K562 (cell line): Measurements from ENCODE around the gene GPR171. TPM values are rescaled to one million over a fixed set of nuclear protein-coding genes. Genes with fewer than 3 reads are reported as not detected.

Source experiments
- ATAC-seq: fragments of 200-7000 bp; cut with Tn5 transposase; 3 replicates; pipeline ENCODE4 v1.9.1; 2020; ENCODE audit warnings: moderate library complexity
- BruUV-seq: library from RNA; stranded (reverse); fragments of 400-500 nt; replicated peaks from 2 replicates; lab custom pipeline; 2021; lab: Mats Ljungman, UMichigan
- CTCF ChIA-PET: fragments of 300-600 bp; formaldehyde crosslinking; extraction: SDS; loops from one replicate; lab custom pipeline; 2021; ENCODE audit warnings: low intra/inter-chr PET ratio; lab: Yijun Ruan, JAX
- POLR2A ChIA-PET: fragments of 300-600, 350-650 bp; sonication (Branson Sonifier 250); formaldehyde crosslinking; extraction: SDS; loops from one replicate; lab custom pipeline; 2021; ENCODE audit warnings: antibody characterized with exemption, inconsistent platforms; lab: Yijun Ruan, JAX
- DNase-seq, 4 experiments: peaks; one replicate each; pipeline versions ENCODE4 v3.0.0 to v3.0.0-alpha.2; 2011 to 2018; ENCODE audit warnings: low spot score in 3 of 4, mixed read lengths in 3 of 4; ENCODE audit errors: extremely low read depth in 1 of 4
- FAIRE-seq: peaks from 2 replicates; lab custom pipeline; 2011; peaks lifted over from hg19 to GRCh38; lab: Jason Lieb, UNC
- H2AFZ ChIP-seq: 2 replicates; pipeline ENCODE4 v1.6.0; 2011; ENCODE audit warnings: low read depth, low read length, control low read depth, inconsistent platforms
- H3K27ac ChIP-seq: fragments of 200-600 bp; 3 replicates; pipeline ENCODE4 v1.8.0; 2011; ENCODE audit warnings: low read depth, mild to moderate bottlenecking, control low read depth, inconsistent platforms, low read length, moderate library complexity, mixed read lengths; ENCODE audit errors: extremely low read depth
- H3K27me3 ChIP-seq, 2 experiments: fragments of 300-600 bp in 1 of 2; 2 replicates in 1 of 2; 3 replicates in 1 of 2; pipeline versions ENCODE4 v1.6.0 to v1.8.0; 2011; ENCODE audit warnings: inconsistent platforms in 2 of 2, low read length in 2 of 2, mild to moderate bottlenecking in 1 of 2, mixed read lengths in 1 of 2, moderate library complexity in 1 of 2; ENCODE audit not compliant: control insufficient read depth in 2 of 2, insufficient read depth in 2 of 2
- H3K36me3 ChIP-seq: fragments of 300-600 bp; 3 replicates; pipeline ENCODE4 v1.8.0; 2011; ENCODE audit warnings: mild to moderate bottlenecking, low read length, inconsistent platforms; ENCODE audit not compliant: control insufficient read depth, insufficient read depth
- H3K4me1 ChIP-seq, 2 experiments: fragments of 200-600 bp in 1 of 2; replicated peaks in 1 of 2; 2 replicates in 1 of 2; 3 replicates in 1 of 2; pipeline versions ENCODE4 v1.5.1 to v1.8.0; 2011; ENCODE audit warnings: inconsistent platforms in 2 of 2, low read length in 2 of 2, mild to moderate bottlenecking in 1 of 2, mixed read lengths in 1 of 2, moderate library complexity in 1 of 2; ENCODE audit not compliant: control insufficient read depth in 2 of 2, insufficient read depth in 2 of 2
- H3K4me2 ChIP-seq: 2 replicates; pipeline ENCODE4 v1.6.1; 2011; ENCODE audit warnings: low read length, control low read depth, inconsistent platforms, mixed read lengths; ENCODE audit not compliant: insufficient read depth
- H3K4me3 ChIP-seq: fragments of 200-600 bp; sonication (generic), shearing (Covaris generic); 2 replicates; pipeline ENCODE4 v1.5.1; 2016; ENCODE audit warnings: control low read depth, inconsistent platforms
- H3K79me2 ChIP-seq: fragments of 200-600 bp; 3 replicates; pipeline ENCODE4 v1.8.0; 2011; ENCODE audit warnings: low read length, inconsistent platforms; ENCODE audit not compliant: control insufficient read depth, insufficient read depth
- H3K9ac ChIP-seq, 2 experiments: 2 replicates each; pipeline versions ENCODE4 v1.6.0 to v1.6.1; 2011; ENCODE audit warnings: low read depth in 2 of 2, low read length in 2 of 2, control low read depth in 1 of 2, inconsistent platforms in 1 of 2, mild to moderate bottlenecking in 1 of 2, mixed read lengths in 1 of 2; ENCODE audit not compliant: insufficient read depth in 1 of 2
- H3K9me1 ChIP-seq: one replicate; pipeline ENCODE4 v1.6.0; 2011; ENCODE audit warnings: inconsistent platforms, mild to moderate bottlenecking, low read length, moderate library complexity; ENCODE audit not compliant: control insufficient read depth, insufficient read depth
- H3K9me3 ChIP-seq: replicated peaks from 2 replicates; pipeline ENCODE4 v1.5.1; 2011; ENCODE audit warnings: low read depth, low read length, inconsistent platforms; ENCODE audit not compliant: control insufficient read depth, insufficient read depth
- H4K20me1 ChIP-seq: replicated peaks from 2 replicates; pipeline ENCODE4 v1.6.1; 2011; ENCODE audit warnings: low read length, inconsistent platforms, mixed read lengths; ENCODE audit not compliant: control insufficient read depth, insufficient read depth
- BRF1 ChIP-seq: IDR thresholded peaks from 3 replicates; pipeline ENCODE4 v1.6.1; 2011; ENCODE audit warnings: borderline replicate concordance, mild to moderate bottlenecking; ENCODE audit not compliant: insufficient read length; ENCODE audit errors: extremely low read depth
- CEBPB ChIP-seq: fragments of 450-650 bp; IDR thresholded peaks from 2 replicates; pipeline ENCODE4 v1.6.1; 2016; ENCODE audit warnings: missing genetic modification characterization, missing compliant biosample characterization
- CEBPG ChIP-seq, 3 experiments: fragments of 200-800 bp in 1 of 3; sonication (Bioruptor generic) in 1 of 3; sonication (generic) in 1 of 3; formaldehyde crosslinking in 1 of 3; IDR thresholded peaks in 2 of 3; conservative IDR thresholded peaks in 1 of 3; 2 replicates each; pipeline versions ENCODE4 v1.6.1 to v1.8.0; 2016 to 2022; ENCODE audit warnings: missing compliant biosample characterization in 2 of 3, missing genetic modification characterization in 2 of 3, mild to moderate bottlenecking in 1 of 3, missing genetic modification reagents in 1 of 3
- CHD2 ChIP-seq: IDR thresholded peaks from 2 replicates; pipeline ENCODE4 v1.6.1; 2011; ENCODE audit warnings: low read depth, low read length
- DIDO1 ChIP-seq: fragments of 450-650 bp; IDR thresholded peaks from 2 replicates; pipeline ENCODE4 v1.6.1; 2016; ENCODE audit warnings: low read depth, missing biosample characterization, missing genetic modification characterization
- GATAD2B ChIP-seq: fragments of 450-650 bp; IDR thresholded peaks from 2 replicates; pipeline ENCODE4 v1.6.1; 2017; ENCODE audit warnings: mild to moderate bottlenecking, borderline replicate concordance
- KLF1 ChIP-seq: fragments of 450-650 bp; IDR thresholded peaks from 2 replicates; pipeline ENCODE4 v1.6.1; 2016; ENCODE audit warnings: missing genetic modification characterization, missing compliant biosample characterization
- LARP7 ChIP-seq: fragments of 450-650 bp; IDR thresholded peaks from 2 replicates; pipeline ENCODE4 v1.6.1; 2016
- LCOR ChIP-seq: sonication (generic); formaldehyde crosslinking; IDR thresholded peaks from 2 replicates; pipeline ENCODE4 v1.8.0; 2022; ENCODE audit warnings: mild to moderate bottlenecking, missing genetic modification reagents
- MTF1 ChIP-seq: fragments of 250-450 bp; sonication (Bioruptor Pico); IDR thresholded peaks from 2 replicates; pipeline ENCODE4 v1.9.0; 2021; ENCODE audit warnings: moderate library complexity, mild to moderate bottlenecking, inconsistent platforms, borderline replicate concordance
- POLR3A ChIP-seq: IDR thresholded peaks from 2 replicates; pipeline ENCODE4 v1.6.1; 2011; ENCODE audit warnings: borderline replicate concordance, mild to moderate bottlenecking, moderate library complexity; ENCODE audit not compliant: insufficient read length, insufficient read depth; ENCODE audit errors: extremely low read depth
- SREBF1 ChIP-seq: fragments of 150-350 bp; IDR thresholded peaks from 2 replicates; pipeline ENCODE4 v1.6.1; 2014; ENCODE audit warnings: antibody characterized with exemption, low read depth, low read length, borderline replicate concordance
- ZNF146 ChIP-seq: IDR thresholded peaks from one replicate; pipeline ENCODE4 v1.6.1; 2018; ENCODE audit warnings: missing compliant biosample characterization; ENCODE audit not compliant: unreplicated experiment
- ZNF561 ChIP-seq: fragments of 450-650 bp; formaldehyde crosslinking; conservative IDR thresholded peaks from 2 replicates; pipeline ENCODE4 v1.4.0; 2020; ENCODE audit warnings: mild to moderate bottlenecking, moderate library complexity
- ZNF76 ChIP-seq: fragments of 250-450 bp; sonication (Bioruptor Pico); IDR thresholded peaks from 2 replicates; pipeline ENCODE4 v1.4.0; 2020; ENCODE audit warnings: mild to moderate bottlenecking, moderate library complexity, borderline replicate concordance
- WGBS: fragments of 100-300 bp; shearing (Covaris generic); methylation state at CpG from one replicate; pipeline ENCODE4 v1.1.6; 2016; ENCODE audit warnings: low coverage, mixed read lengths; ENCODE audit not compliant: insufficient coverage; ENCODE audit errors: missing lambda C conversion rate; 5-methylcytosine and 5-hydroxymethylcytosine counted together
- in situ Hi-C: fragments of 300-500 bp; cut with MboI; formaldehyde crosslinking; loops from 4 replicates; pipeline ENCODE4 v1.15.0; 2018; ENCODE audit warnings: inconsistent platforms, mixed read lengths
- intact Hi-C: fragments of 100-400 bp; cut with micrococcal nuclease; formaldehyde crosslinking; loops from 2 replicates; pipeline ENCODE4 v1.14.2; 2022
- polyA plus RNA-seq, 8 experiments: library from polyadenylated mRNA; depleted of rRNA in 4 of 8; stranded (reverse) in 5 of 8; unstranded in 3 of 8; fragments of >200 nt; fragmentation: Nextera tagmentation in 2 of 8; fragmentation: Illumina TruSeq in 1 of 8; extraction: Ambion mirVana in 2 of 8; extraction: Trizol in 1 of 8; gene quantifications; 2 replicates each; pipeline versions ENCODE4 v1.2.1 to v1.2.3, GENCODE V29; 2011 to 2014; ENCODE audit warnings: inconsistent platforms in 1 of 8, missing spikeins in 1 of 8
- total RNA-seq, 7 experiments: library from RNA; depleted of rRNA in 6 of 7; stranded (reverse); fragments of >200 nt in 6 of 7; fragmentation: Illumina TruSeq in 2 of 7; extraction: Trizol in 2 of 7; gene quantifications; 2 replicates each; pipeline versions ENCODE4 v1.2.1 to v1.2.3, GENCODE V29; 2011 to 2021; ENCODE audit warnings: low replicate concordance in 1 of 7
- TF ChIP-seq, protein P1 (sequence below): fragments of 450-650 bp; IDR thresholded peaks from 2 replicates; pipeline ENCODE4 v1.6.1; 2016; ENCODE audit warnings: antibody characterized with exemption
- TF ChIP-seq, protein P2 (sequence below): fragments of 200-800 bp; sonication (Bioruptor generic); IDR thresholded peaks from 2 replicates; pipeline ENCODE4 v1.6.1; 2017; ENCODE audit warnings: missing genetic modification characterization, missing compliant biosample characterization

The GPR171 gene
- total and polyA plus RNA-seq, 9 of the 15 experiments (the other 6 are each of a cell fraction or from before 2014, with no cell fraction given) = not detected

DNA sequence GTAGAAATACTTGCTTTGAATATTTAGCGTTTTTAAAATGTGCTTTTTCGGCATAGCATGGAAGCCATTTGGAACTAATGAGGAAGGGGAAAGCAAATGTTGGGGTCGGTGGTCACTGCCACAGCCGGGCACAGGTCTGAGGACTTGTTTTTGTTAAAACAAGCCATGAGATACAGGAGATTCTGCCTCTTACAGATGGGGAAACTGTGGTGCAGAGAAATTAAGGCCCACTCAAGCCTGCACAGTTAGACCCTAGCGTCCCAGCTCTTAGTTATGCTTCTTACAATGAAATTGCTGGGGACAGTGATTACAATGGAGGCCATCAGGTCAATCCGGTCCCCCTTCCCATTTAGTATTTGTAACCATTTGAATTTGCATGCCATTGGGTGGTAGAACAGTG lies 2.5 kb upstream of the GPR171 start (continued):
- TF ChIP-seq BRF1 (no peak), DIDO1 (tag) (no peak), ZNF146 (CRISPR knock-in tag) (no peak), CEBPB (tag) (no peak), SREBF1 (no peak), ZNF561 (CRISPR knock-in tag) (no peak)
- TF ChIP-seq, protein P1, sequence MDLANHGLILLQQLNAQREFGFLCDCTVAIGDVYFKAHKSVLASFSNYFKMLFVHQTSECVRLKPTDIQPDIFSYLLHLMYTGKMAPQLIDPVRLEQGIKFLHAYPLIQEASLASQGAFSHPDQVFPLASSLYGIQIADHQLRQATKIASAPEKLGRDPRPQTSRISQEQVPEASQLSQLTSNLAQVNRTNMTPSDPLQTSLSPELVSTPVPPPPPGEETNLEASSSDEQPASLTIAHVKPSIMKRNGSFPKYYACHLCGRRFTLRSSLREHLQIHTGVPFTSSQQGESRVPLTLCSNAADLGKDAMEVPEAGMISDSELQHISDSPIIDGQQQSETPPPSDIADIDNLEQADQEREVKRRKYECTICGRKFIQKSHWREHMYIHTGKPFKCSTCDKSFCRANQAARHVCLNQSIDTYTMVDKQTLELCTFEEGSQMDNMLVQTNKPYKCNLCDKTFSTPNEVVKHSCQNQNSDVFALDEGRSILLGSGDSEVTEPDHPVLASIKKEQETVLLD = no peak
- TF ChIP-seq, all 486 proteins: peak for 0

DNA sequence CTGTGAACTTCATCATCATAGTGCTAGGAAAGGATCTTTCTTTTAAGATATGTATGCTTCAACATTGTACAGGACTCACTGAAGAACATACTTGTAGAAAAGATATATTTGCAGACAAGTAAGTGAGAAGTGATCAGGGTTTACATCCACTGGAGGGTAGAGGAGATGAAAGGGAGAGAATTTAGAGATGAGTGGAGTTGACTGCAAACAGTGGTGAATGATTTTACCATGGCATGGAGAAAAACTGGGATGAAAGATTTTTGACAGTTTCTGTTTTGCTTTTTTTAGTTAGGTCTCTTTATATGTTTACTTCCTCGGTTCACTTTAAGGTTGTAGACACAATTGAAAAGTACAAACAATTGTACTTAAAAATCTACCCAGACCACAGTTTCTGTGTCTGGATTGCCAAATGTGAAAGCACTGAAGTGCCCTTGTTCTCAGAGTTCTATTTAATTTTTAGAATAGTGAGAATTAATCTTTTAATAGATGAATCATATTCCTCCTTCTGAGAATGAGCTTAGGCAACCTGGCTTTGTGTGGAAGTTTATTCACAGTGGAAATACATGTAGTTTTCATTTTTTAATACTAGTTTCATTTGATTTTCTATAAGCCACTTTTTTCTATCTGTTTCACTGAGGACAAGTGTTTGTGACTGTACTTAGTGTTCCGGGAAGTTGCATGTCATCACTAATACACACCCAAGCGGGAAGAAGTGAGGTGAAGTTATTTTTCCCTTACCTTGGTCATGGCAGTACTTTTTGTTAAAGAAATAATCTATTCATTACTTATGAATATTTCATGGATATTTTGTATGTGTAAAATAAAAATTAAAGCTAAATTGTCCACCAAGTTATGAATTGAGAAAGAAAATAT lies 1.8 kb upstream of the GPR171 start:
- no peak overlapping the region for H3K4me3 ChIP-seq
- no peak for FAIRE-seq
- no peaks in the 10 kb centered on the region for H3K9me1 ChIP-seq
- no peak overlapping the region for H2AFZ ChIP-seq
- CTCF ChIA-PET = no interaction called here
- H3K9ac ChIP-seq = no peak overlapping the region
- intact Hi-C loops (no loop called here), in situ Hi-C loops (no loop called here)
- no peaks in the 10 kb centered on the region for H3K9me3 ChIP-seq
- ATAC-seq = no peak
- no TSS peak for BruUV-seq
- no peak overlapping the region for H3K27ac ChIP-seq
- no peaks in the 10 kb centered on the region for H4K20me1 ChIP-seq
- WGBS = 0% methylated on average over 3 of the region's 3 CpGs
- H3K79me2 ChIP-seq = no peaks in the 10 kb centered on the region
- no peak for DNase-seq
- no peaks in the 10 kb centered on the region for H3K36me3 ChIP-seq
- POLR2A ChIA-PET = no interaction called here
- no peaks in the 10 kb centered on the region for H3K4me1 ChIP-seq
- H3K4me2 ChIP-seq = no peak overlapping the region
- H3K27me3 ChIP-seq = no peaks in the 10 kb centered on the region; a peak in 2 of 5 replicates
- TF ChIP-seq LARP7 = no peak
- TF ChIP-seq KLF1 = no peak
- TF ChIP-seq LCOR (CRISPR knock-in tag) = no peak
- TF ChIP-seq CHD2 = no peak
- no peak for TF ChIP-seq MTF1 (CRISPR knock-in tag)
- TF ChIP-seq CEBPG (CRISPR knock-in tag; IDR thresholded peaks at IDR 0.05) = no peak
- TF ChIP-seq CEBPG (tag; conservative IDR thresholded peaks at IDR 0.05 in 1 of 2, IDR thresholded peaks at IDR 0.05 in 1 of 2) = no peak
- TF ChIP-seq, protein P2, sequence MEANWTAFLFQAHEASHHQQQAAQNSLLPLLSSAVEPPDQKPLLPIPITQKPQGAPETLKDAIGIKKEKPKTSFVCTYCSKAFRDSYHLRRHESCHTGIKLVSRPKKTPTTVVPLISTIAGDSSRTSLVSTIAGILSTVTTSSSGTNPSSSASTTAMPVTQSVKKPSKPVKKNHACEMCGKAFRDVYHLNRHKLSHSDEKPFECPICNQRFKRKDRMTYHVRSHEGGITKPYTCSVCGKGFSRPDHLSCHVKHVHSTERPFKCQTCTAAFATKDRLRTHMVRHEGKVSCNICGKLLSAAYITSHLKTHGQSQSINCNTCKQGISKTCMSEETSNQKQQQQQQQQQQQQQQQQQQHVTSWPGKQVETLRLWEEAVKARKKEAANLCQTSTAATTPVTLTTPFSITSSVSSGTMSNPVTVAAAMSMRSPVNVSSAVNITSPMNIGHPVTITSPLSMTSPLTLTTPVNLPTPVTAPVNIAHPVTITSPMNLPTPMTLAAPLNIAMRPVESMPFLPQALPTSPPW = no peak
- no peak for TF ChIP-seq ZNF76 (CRISPR knock-in tag)
- TF ChIP-seq GATAD2B = no peak
- TF ChIP-seq POLR3A = no peak
